Hypothalamus (tissue), 51 donors: ENCODE data around the gene SPZ1.
"Not testable (repeated sequence)": the region's sequence is repeated elsewhere in the genome, so short reads cannot be mapped to it uniquely, and the experiment has no call there.

Source experiments
- DNase-seq, 51 donors: peaks; one replicate each; lab custom pipeline; 2025; lab: John Stamatoyannopoulos, UW

The SPZ1 gene

DNA sequence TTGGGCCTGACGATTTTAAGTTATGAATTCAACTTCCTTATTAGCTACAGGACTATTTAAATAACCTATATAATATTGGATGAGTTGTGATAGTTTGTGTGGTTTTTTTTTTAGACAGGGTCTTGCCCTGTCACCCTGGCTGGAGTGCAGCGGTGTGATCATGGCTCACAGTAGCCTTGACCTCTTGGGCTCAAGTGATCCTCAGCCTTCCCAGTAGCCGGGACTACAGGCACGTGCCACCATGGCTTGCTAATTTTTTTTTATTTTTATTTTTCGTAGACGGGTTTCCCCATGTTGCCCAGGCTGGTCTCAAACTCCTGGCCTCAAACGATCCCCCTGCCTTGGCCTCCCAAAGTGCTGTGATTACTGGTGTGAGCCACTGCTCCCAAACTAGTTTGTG is 17.6 kb downstream of the SPZ1 start:
- no peak for DNase-seq

DNA sequence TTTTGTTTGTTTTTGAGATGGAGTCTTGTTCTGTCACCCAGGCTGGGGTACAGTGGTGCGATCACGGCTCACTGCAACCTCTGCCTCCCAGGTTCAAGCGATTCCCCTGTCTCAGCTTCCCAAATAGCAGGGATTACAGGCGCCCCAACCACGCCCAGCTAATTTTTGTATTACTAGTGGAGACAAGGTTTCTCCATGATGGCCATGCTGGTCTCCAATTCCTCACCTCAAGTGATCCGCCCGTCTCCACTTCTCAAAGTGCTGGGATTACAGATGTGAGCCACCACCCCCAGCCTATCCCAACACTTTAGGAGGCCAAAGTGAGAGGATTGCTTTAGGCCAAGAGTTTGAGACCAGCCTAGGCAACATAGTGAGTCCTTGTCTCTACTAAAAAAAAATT is 19.3 kb downstream of the SPZ1 start:
- DNase-seq, result no peak

DNA sequence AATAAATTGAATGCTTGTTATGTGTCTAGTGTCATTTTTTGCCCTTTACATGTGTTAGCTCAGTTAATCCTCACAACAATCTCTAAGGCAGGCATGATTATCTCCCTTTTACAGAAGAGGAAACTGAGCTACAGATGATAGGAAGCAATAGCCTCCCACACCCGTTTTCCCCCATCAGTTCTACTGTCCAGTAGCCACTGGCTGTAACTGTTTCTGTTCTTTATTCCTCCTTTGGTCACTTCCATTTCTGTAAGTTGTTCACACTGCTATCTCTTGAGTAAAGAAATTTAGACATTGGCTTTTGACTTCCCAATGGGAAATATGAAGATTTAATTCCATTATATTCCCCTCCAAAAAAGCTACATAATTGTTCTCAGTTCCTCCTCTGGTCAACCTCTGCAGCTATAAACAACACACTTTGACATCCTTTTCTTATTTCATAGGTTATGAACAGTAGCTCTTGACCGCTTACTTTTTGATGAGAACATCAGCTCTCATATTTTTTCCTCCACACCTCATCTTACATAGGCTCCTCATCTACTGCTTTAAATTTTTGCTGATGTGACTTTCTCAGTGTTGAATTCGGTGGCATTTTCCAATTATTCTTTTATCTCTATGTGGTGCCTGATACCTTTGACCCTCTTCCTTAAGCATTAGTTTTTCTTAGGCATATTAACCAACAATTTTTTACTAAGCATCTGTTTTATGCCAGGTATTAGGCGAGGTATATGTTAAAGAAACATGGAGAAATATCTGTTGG is 21.4 kb downstream of the SPZ1 start:
- DNase-seq, result no peak

DNA sequence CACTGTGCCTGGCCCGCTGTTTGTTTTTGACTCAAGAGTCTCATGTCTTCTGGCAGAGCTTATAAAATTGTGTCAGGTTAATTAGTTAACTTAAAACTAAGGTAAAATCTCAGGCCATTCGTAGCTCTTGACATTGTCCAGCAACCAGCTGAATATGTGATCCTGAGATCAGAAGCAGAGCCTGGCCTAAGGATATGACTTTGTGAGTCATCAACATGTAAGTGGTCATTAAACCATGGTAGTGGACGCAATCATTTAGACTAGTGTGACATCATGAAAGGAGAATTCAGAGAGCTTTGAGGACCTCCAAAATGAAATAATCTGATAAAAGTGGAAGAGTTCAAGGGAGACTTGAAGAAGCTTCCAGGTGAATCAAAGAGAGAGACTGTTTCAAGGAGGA is 23.3 kb downstream of the SPZ1 start:
- DNase-seq, result no peak

DNA sequence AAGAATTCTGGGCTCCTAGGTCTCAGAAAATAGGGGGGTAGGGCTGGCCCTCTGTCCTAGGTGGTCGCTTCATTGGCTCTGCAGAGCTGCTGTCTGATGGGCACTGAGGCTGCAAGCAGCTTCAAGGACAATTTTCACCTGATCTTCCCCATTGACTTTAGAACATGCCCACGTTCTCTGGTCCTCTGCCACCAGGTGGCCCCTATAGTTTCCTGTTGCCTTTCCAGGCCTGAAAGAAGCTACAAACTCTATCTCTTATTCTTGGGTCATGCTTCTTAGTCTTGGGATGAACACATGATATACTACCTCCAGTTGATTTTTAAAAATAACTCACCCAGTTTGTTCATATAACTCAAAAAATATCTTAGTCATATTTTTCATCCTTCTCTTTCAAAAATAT is 26.3 kb downstream of the SPZ1 start:
- peak in 3 of 51 donors; percentile 0 to 6 (median 4) for DNase-seq

DNA sequence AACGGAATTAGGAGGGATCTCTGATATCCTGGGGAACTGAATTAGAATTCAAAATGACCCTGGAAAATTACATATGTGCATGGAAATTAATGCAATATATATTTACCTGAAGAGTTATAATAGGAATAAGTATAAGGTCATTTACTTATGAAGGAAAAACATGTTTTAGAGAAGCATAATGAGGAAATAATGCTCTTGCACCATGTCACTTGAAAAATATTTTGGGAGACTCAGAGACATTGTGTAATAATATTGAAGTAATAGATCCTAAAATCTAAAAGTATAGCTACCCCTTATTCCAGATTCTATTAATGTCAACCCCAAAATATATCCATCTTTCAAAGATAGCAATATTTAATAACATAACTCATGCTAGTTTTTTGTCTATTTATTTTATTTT is 28.4 kb downstream of the SPZ1 start:
- DNase-seq, result no peak

DNA sequence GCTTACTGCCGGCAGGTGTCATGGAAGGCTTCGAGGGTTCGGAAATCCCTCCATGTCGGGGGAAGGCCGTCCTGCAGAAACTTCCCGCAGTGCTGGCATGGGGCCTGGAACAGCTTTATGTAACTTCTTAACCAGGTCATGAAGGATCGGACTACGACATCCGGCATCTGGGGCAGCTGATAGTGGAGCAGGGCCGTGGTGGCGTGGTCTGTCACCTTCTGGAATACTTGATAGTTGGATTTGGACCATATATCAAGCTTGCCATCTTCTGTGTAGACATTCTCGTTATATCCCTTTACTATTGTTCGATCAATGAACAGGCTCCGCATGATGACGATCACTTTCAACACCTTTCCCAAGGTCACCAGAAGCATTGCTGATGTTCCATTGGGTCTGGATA is 31.2 kb downstream of the SPZ1 start:
- DNase-seq, result not testable (repeated sequence)

DNA sequence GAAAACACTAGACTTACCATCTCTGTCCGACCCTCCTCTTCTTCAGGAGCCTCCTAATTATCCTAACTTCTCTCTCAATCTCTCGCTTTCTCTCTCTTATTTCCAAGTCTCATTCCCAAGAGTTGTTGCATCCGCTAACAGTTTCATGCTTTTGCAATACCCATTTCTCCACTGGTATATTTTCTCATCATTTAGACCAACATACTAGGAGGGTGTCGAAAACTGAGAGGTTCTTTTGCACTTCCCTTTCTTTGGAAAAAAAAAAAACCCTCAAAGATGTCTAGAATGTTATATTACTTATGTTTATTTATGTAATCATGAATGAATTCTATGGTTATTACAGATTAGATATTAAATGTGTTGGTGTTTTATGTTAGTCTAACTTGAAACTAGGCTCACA is 35.9 kb downstream of the SPZ1 start:
- no peak for DNase-seq

DNA sequence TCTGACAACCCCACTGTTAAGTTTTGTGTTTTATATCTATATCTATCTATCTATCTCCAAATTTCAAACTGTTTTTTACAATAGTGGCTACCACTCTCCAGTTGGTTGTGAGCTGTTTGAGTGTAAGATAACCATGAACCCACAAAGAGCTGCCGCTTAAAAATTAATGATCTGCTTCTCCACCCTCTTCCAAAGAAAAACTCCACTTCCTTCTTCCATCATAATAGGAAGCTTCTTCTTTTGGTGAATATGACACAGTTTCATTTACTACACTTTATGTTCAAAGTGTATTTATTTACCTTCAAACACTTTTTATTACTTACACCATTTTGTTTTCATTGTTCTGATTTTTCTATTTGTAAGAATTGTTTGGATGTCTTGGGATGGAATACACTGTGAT is 37.9 kb downstream of the SPZ1 start:
- no peak for DNase-seq

DNA sequence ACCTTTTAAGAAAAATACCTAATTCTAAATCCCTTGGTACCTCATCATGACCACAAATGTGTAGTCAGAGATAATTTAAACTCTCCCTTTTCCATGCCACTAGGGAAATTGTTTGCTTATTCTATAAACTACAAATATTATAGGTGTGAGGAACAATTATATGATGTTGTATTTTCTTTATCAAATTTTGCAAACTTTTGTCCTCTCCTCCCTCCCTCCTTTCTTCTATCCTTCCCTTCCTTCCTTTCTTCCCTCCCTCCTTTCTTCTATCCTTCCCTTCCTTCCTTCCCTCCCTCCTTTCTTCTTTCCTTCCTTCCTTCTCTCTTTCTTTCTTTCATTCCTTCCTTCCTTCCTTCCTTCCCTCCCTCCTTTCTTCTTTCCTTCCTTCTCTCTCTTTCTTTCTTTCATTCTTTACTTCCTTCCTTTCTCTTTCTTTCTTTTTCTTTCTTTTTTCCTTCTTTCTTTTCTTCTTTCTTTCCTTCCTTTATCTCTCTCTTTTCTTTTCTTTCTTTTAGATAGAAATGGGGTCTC is 41.2 kb downstream of the SPZ1 start:
- DNase-seq, result no peak

DNA sequence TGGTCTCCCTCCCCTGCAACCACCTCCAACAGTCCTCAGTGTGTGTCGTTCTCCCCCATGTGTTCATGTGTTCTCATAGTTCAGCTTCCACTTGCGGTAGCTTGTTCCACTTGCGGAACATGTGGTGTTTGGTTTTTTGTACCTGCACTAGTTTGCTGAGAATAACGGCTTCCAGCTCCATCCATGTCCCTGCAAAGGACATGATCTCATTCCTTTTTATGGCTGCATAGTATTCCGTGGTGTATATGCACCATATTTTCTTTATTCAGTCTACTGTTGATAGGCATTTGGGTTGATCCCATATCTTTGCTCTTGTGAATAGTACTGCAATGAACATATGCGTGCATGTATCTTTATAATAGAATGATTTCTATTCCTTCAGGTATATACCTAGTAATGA is 45.1 kb downstream of the SPZ1 start:
- DNase-seq, result no peak

DNA sequence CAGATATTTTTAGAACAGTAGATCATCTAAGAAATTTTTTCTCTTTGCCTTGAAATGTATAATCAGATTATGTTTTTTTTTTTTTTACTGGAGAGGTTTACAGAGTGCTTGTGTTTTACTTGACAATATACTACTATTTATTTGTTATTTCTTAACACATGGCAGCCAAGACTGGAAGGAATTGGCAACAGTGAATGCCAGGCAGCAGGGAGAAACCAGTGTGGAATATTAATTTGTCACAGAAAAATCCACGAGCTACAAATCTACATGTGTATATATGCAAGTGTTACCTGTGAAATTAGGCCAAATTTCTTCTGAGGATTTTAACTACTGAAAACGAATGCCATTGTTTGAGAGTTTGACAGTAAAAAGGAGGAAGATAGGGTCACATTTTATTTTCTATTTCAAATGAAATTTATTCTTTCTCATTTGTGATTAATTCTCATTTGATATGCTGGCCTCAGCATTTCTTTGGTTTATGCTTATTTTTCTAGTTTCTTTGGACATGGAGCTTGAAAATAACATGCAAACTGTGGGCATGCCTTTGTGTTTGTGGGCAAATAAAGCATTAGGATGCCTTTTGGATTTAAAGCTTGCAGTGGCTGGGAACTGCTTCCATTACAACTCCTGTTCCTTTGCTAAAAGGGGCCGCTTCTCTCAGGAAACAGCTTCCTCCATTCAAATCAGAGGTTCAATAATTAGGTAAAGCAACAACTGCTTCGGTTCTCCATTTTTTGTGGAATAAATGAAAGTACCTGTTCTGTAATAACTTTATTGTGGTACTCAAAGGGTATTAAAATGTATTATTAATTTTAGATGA is 49.1 kb downstream of the SPZ1 start:
- DNase-seq, result peak in 3 of 51 donors; percentile 11 to 21 (median 12)

DNA sequence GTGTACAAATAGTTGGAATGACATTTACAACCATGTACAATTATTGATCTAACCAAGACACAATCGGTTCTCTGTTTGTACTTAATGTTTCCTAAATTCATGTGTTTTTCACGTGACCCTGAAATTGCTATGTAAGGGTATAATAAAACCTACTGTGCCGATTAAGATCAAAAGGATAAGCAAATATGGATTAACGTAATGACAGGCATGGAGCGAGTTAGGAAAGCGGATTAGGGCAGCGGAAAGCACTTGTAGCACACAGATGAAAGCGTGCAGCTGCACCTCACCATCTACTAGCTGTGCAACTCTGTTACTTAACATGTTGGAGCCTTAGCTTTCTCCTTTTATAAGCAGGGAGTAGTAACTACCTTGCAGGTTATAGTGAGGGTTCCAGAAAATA is 49.7 kb downstream of the SPZ1 start:
- DNase-seq, result peak in 5 of 51 donors; percentile 6 to 19 (median 14)

DNA sequence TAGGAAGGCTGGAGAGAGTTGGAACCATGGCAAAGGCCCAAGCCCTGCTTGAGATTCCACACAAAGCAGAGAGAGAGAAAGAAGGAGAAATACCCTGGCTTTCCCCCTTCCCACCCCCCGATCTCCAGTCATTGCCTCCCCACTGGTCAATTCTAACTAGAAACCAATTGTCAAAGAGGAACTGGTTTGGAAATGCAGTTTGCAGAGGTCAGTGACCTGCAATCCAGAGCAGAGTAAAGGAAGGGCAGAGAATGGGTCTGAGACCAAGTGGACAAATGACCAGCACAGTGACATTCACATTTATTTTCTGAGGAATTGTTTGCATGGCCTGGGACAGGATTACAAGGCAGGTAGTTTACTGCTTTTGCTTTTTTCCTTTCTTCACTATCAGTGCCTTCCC is 50.6 kb downstream of the SPZ1 start:
- peak in 2 of 51 donors; percentile 16 to 34 for DNase-seq
